HUES6 (cell line): Measurements from ENCODE around the gene ZSWIM9.

ENCODE experiments used
- H3K27ac ChIP-seq: 2 replicates; pipeline ENCODE4 v1.7.0; 2013; ENCODE audit warnings: low read depth, mild to moderate bottlenecking, low read length, inconsistent platforms
- H3K27me3 ChIP-seq: 2 replicates; pipeline ENCODE4 v1.6.1; 2013; ENCODE audit warnings: low read length; ENCODE audit not compliant: control insufficient read depth, insufficient read depth
- H3K36me3 ChIP-seq: 2 replicates; pipeline ENCODE4 v1.6.1; 2013; ENCODE audit warnings: low read length; ENCODE audit not compliant: control insufficient read depth, insufficient read depth
- H3K4me1 ChIP-seq: 2 replicates; pipeline ENCODE4 v1.6.1; 2013; ENCODE audit warnings: low read length; ENCODE audit not compliant: control insufficient read depth, insufficient read depth
- H3K4me3 ChIP-seq: 2 replicates; pipeline ENCODE4 v1.5.1; 2013; ENCODE audit warnings: low read depth, low read length
- H3K9ac ChIP-seq: one replicate; pipeline ENCODE4 v1.6.1; 2013; ENCODE audit warnings: mild to moderate bottlenecking, low read length
- H3K9me3 ChIP-seq: 2 replicates; pipeline ENCODE4 v1.6.1; 2013; ENCODE audit warnings: low read depth, low read length; ENCODE audit not compliant: control insufficient read depth, insufficient read depth

The ZSWIM9 gene

DNA sequence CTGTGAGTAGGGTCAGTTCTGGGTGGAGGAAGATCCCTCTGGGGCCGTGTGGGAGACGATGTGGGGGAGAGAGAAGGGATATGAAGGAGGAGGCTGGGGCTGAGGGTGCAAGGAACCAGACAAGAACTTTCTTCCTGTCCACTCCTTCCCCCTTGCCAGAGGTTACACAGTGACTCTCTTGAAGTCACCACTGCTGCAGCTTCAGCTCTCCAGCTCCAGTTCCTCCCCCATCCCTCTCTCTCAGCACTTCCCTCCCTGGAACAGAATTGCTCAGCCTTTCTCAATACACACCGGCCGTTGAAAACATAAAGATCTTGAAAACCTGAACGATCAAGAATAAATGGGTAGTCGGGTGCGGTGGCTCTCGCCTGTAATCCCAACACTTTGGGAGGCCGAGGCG lies 5.1 kb downstream of the ZSWIM9 start:
- Histone ChIP-seq H3K9me3 (peaks cover 3% of the 10 kb centered on the region), H3K4me3 (no peak overlapping the region), H3K9ac (no peak overlapping the region), H3K27me3 (no peaks in the 10 kb centered on the region), H3K27ac (no peak overlapping the region), H3K4me1 (peaks cover 4% of the 10 kb centered on the region; the same call in 1 of the 2 replicates), H3K36me3 (peaks cover 39% of the 10 kb centered on the region)

- Histone ChIP-seq H3K4me3 (no peak overlapping the region), H3K9ac (no peak overlapping the region), H3K4me1 (peaks cover 3% of the 10 kb centered on the region; the same call in 1 of the 2 replicates), H3K9me3 (peaks cover 6% of the 10 kb centered on the region), H3K27ac (no peak overlapping the region), H3K36me3 (peaks cover 42% of the 10 kb centered on the region), H3K27me3 (no peaks in the 10 kb centered on the region)
These were observed 5.7 kb downstream of the ZSWIM9 start for GRCh38 chr19:48176226-48176625.

DNA sequence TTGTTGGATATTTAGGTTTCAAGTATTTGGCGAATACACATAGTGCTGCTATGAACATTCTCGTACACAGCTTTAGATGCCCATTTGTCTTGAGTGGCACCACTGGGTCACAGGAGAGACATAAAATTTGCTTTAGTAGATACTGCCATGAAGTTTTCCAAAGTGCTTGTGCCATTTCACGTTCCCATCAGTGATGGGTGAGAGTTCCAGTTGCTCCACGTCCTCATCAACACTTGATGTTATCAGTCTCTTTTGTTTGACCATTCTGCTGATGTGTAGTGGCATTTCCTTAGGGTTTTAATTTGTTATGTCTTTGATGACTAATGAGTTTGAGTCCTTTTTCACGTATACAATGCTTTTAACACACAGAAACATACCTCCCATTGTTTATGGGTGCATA lies 11.0 kb downstream of the ZSWIM9 start:
- no peak overlapping the region for H3K27ac ChIP-seq
- peaks cover 21% of the 10 kb centered on the region for H3K36me3 ChIP-seq
- H3K9me3 ChIP-seq = peaks cover 15% of the 10 kb centered on the region
- H3K27me3 ChIP-seq = no peaks in the 10 kb centered on the region
- H3K9ac ChIP-seq = no peak overlapping the region
- no peaks in the 10 kb centered on the region for H3K4me1 ChIP-seq
- no peak overlapping the region for H3K4me3 ChIP-seq

DNA sequence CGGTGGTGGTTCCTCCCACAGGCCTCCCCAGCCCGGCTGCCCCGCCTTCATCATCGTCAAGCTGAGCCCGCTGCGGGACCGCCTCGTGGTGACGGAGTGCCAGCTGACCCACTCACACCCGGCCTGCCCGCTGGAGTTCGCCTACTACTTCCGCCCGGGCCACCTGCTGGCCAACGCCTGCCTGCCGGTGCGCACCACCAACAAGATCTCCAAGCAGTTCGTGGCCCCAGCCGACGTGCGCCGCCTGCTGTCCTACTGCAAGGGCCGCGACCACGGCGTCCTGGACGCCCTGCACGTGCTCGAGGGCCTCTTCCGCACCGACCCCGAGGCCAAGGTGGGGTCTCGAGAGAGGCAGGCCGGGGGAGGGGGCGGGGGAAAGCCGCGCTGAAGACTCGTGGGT lies 12.0 kb downstream of the ZSWIM9 start:
- peaks cover 15% of the 10 kb centered on the region for H3K9me3 ChIP-seq
- H3K27me3 ChIP-seq = no peaks in the 10 kb centered on the region
- H3K9ac ChIP-seq = no peak overlapping the region
- H3K4me3 ChIP-seq = no peak overlapping the region
- no peaks in the 10 kb centered on the region for H3K4me1 ChIP-seq
- no peak overlapping the region for H3K27ac ChIP-seq
- peaks cover 21% of the 10 kb centered on the region for H3K36me3 ChIP-seq

DNA sequence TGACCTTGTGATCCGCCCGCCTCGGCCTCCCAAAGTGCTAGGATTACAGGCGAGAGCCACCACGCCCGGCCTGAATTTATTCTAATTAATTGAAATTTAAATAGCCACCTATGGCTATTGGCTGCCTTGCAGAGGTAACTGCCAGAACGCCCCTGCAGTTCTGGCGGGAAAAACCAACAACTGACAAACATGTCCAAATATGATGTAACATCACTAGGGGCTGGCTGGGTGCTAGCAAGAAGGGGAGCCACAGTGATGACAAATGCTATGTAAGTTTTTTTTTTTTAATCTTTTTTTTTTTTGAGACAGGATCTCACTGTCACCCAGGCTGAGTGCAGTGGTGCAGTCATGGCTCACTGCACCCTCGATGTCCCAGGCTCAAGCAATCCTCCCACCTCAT lies 12.9 kb downstream of the ZSWIM9 start:
- Histone ChIP-seq H3K4me3 (no peak overlapping the region), H3K9ac (no peak overlapping the region), H3K9me3 (peaks cover 16% of the 10 kb centered on the region), H3K27me3 (no peaks in the 10 kb centered on the region), H3K27ac (no peak overlapping the region), H3K36me3 (peaks cover 21% of the 10 kb centered on the region), H3K4me1 (no peaks in the 10 kb centered on the region)

DNA sequence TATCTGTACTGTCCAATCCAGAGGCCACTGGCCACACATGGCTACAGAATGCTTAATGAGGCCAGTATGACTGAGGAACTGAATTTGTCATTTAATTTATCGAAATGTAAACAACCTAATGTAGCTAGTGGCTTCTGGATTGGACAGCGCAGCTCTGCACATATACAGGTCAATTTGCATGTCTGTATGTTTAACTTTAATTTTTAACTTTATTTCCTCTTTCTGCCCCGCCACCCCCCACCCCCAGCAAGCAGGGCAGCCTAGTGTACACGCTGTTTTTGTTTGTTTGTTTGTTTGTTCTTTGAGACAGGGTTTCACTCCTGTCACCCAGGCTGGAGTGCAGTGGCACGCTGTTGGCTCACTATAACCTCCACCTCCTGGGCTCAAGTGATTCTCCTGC lies 15.5 kb downstream of the ZSWIM9 start:
- Histone ChIP-seq H3K4me1 (no peaks in the 10 kb centered on the region), H3K4me3 (no peak overlapping the region), H3K9ac (no peak overlapping the region)

GRCh38 chr19:48186541-48186991 lies 16.1 kb downstream of the ZSWIM9 start:
- Histone ChIP-seq H3K9ac (no peak overlapping the region), H3K27me3 (no peaks in the 10 kb centered on the region), H3K4me3 (no peak overlapping the region), H3K27ac (no peak overlapping the region), H3K36me3 (peaks cover 6% of the 10 kb centered on the region), H3K4me1 (no peaks in the 10 kb centered on the region), H3K9me3 (peaks cover 14% of the 10 kb centered on the region)

More for the DNA sequence above, 15.5 kb downstream of the ZSWIM9 start:
- peaks cover 11% of the 10 kb centered on the region for H3K36me3 ChIP-seq
- peaks cover 19% of the 10 kb centered on the region for H3K9me3 ChIP-seq
- H3K27ac ChIP-seq = no peak overlapping the region
- H3K27me3 ChIP-seq = no peaks in the 10 kb centered on the region

- H3K9me3 ChIP-seq = peaks cover 8% of the 10 kb centered on the region; the same call in 1 of the 2 replicates
- H3K27me3 ChIP-seq = no peaks in the 10 kb centered on the region
- H3K27ac ChIP-seq = no peak overlapping the region
- no peaks in the 10 kb centered on the region; the same call in 1 of the 2 replicates for H3K36me3 ChIP-seq
- H3K9ac ChIP-seq = no peak overlapping the region
- no peak overlapping the region for H3K4me3 ChIP-seq
- no peaks in the 10 kb centered on the region for H3K4me1 ChIP-seq
These were observed 19.9 kb downstream of the ZSWIM9 start for GRCh38 chr19:48190288-48190884.

DNA sequence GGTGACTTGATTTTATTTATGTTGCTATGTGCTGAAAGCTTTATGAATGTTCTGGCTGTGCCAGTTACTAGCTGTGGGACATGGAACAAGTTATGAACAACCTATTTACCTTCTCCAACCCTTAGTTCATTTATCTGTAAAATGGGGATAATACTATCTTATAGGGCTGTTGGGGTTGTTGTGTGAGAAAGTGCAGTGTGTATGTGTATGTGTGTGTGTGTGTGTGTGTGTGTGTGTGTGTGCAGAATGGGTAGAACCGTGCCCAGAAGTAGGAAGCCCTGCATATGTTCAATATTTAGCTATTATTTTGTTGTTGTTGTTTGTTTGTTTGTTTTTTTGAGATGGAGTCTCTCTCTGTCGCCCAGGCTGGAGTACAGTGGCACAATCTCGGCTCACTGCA lies 20.4 kb downstream of the ZSWIM9 start:
- no peaks in the 10 kb centered on the region for H3K4me1 ChIP-seq
- H3K36me3 ChIP-seq = no peaks in the 10 kb centered on the region; the same call in 1 of the 2 replicates
- H3K27me3 ChIP-seq = no peaks in the 10 kb centered on the region
- no peak overlapping the region for H3K9ac ChIP-seq
- H3K27ac ChIP-seq = no peak overlapping the region
- peaks cover 8% of the 10 kb centered on the region; the same call in 1 of the 2 replicates for H3K9me3 ChIP-seq
- H3K4me3 ChIP-seq = no peak overlapping the region

DNA sequence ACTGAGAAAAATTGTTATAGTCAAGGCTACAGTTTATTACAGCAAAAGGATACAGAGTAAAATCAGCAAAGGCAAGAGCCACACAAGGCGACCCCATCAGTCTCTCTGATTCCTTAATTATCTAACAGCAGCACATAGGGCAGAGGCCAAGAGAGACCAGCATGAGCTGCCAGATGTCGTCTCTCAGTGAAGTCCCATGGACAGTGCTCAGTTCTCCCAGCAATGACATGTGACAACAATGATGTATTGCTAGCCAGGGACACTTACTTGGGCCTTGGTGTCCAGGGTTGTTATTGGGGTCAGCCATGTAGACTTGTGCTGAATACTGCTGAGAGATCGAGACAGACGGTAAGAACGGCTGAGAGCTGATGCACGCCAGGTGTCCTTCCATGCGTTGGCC lies 22.3 kb downstream of the ZSWIM9 start:
- Histone ChIP-seq H3K27me3 (no peaks in the 10 kb centered on the region), H3K4me1 (no peaks in the 10 kb centered on the region), H3K36me3 (no peaks in the 10 kb centered on the region; the same call in 1 of the 2 replicates), H3K9ac (no peak overlapping the region), H3K9me3 (peaks cover 8% of the 10 kb centered on the region; the same call in 1 of the 2 replicates), H3K27ac (no peak overlapping the region), H3K4me3 (no peak overlapping the region)

DNA sequence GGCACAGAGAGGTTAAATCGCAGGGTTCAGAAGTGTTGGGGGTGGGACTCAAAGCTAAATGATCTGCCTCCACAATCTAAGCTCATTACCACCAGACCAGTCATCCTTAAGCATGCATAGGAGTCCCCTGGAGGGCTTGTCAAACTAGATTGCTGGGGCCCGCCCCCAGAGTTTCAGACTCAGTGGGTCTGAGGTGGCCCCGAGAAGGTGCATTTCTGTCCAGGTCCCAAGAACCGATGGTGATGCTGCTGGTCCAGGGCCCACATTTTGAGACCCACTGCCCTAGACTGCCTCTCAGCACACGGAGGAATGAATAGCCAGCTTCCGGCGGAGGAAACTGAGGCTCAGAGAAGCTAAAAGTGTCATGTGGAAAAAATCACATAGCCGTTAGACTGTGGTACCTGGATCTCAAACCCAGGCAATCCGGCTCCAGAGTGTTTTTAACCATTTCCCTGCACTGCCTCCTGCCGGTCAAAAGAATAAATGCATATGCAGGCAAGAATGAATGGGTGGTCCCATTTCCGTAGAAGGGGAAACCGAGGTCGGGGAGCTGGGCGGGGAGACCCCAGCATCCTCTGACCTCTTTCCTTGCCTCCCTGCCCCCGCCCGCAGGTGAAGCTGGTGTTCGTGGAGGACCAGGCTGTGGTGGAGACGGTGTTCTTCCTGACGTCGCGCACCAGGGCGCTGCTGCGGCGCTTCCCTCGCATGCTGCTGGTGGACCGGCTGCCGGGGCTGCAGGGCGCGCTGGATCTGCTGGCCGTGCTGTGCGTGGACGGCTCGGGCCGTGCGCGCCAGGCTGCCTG lies 23.8 kb downstream of the ZSWIM9 start:
- 0 out of 2 replicates have a peak, but pooled peaks cover 2% of the 10 kb centered on the region for H3K9me3 ChIP-seq
- H3K4me1 ChIP-seq = no peaks in the 10 kb centered on the region
- H3K36me3 ChIP-seq = no peaks in the 10 kb centered on the region
- H3K27ac ChIP-seq = no peak overlapping the region
- H3K27me3 ChIP-seq = no peaks in the 10 kb centered on the region
- no peak overlapping the region for H3K4me3 ChIP-seq
- no peak overlapping the region for H3K9ac ChIP-seq
